Testis (tissue), 2 donors: ENCODE measurements around the gene SPATA31C2.

Source experiments
- CTCF ChIP-seq, 3 experiments: fragments of 450-650 bp in 2 of 3; fragments of 200-600 bp in 1 of 3; sonication (generic) in 1 of 3; IDR thresholded peaks; one replicate each; pipeline ENCODE4 v1.5.1; 2016 to 2019; ENCODE audit warnings: antibody characterized with exemption in 3 of 3, mild to moderate bottlenecking in 2 of 3, moderate library complexity in 1 of 3
- POLR2A ChIP-seq: fragments of 450-650 bp; IDR thresholded peaks from one replicate; pipeline ENCODE4 v1.6.1; 2017; ENCODE audit warnings: antibody characterized with exemption, mild to moderate bottlenecking, moderate library complexity

- TF ChIP-seq CTCF (IDR thresholded peaks at IDR 0.05) (no peak), POLR2A (no peak)
Measured at GRCh38 chr9:88186495-88187110, 48.3 kb upstream of the SPATA31C2 start.
